ENCODE data around the gene STX11.

GRCh38 chr6:144165784-144166183 is 15.5 kb downstream of the STX11 start:
- no peak for TF ChIP-seq CTCF (CRISPR knock-in tag; IDR thresholded peaks at IDR 0.05)
- no peak for TF ChIP-seq CCAR2 (optimal IDR thresholded peaks at IDR 0.05; ENCODE audit: low read depth, low read length)
- TF ChIP-seq NR2C2 (CRISPR knock-in tag; IDR thresholded peaks at IDR 0.05; ENCODE audit: borderline replicate concordance), result no peak
- no peak for TF ChIP-seq SAP130 (CRISPR knock-in tag; IDR thresholded peaks at IDR 0.05; ENCODE audit: low read depth)
- TF ChIP-seq RARA (CRISPR knock-in tag; IDR thresholded peaks at IDR 0.05), result no peak
- TF ChIP-seq SMC3 (IDR thresholded peaks at IDR 0.05; ENCODE audit: low read length), result no peak
- no peak for TF ChIP-seq ZNF781 (CRISPR knock-in tag; IDR thresholded peaks at IDR 0.05; ENCODE audit: borderline replicate concordance, not compliant biosample characterization)
- TF ChIP-seq REST (IDR thresholded peaks at IDR 0.05; ENCODE audit: borderline replicate concordance in 1 of 2, low read depth in 1 of 2, low read length in 2 of 2), result no peak
- no peak for TF ChIP-seq ZNF274 (CRISPR knock-in tag; IDR thresholded peaks at IDR 0.05)

All from HepG2 (cell line).